NOMO-1 (cell line): ENCODE results near the gene LAMB1.
"Not testable (repeated sequence)": the region's sequence is repeated elsewhere in the genome, so short reads cannot be mapped to it uniquely, and the experiment has no call there.

Source experiments
- DNase-seq, 2 experiments: peaks; one replicate each; lab custom pipeline; 2025; ENCODE audit not compliant: unreplicated experiment in 2 of 2; lab: John Stamatoyannopoulos, UW

LAMB1 gene

DNA sequence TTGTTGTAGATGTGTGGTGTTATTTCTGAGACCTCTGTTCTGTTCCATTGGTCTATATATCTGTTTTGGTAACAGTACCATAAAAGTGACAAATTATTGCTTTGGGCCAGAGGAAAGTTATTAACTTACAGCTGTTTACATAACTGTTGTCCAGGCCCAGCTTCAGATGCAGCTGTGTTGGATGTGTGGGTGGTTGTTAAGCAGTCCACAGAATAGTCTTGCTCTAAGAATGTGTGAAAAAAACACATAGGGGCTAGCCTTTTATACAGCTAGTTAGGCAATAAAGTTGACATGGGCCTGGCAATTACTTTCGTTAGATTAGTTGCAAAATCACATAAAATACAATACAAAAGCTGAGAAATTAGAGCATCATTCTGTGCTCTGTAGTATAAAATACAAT lies 80.1 kb downstream of the LAMB1 start:
- DNase-seq, result no peak

DNA sequence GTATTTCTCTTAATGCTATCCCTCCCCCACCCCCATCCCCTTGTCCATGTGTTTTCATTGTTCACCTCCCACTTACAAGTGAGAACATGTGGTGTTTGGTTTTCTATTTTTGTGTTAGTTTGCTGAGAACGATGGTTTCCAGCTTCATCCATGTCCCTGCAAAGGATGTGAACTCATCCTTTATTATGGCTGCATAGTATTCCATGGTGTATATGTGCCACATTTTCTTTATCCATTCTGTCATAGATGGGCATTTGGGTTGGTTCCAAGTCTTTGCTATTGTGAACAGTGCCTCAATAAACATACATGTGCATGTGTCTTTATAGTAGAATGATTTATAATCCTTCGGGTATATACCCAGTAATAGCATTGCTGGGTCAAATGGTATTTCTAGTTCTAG lies 81.1 kb downstream of the LAMB1 start:
- not testable (repeated sequence) for DNase-seq

DNA sequence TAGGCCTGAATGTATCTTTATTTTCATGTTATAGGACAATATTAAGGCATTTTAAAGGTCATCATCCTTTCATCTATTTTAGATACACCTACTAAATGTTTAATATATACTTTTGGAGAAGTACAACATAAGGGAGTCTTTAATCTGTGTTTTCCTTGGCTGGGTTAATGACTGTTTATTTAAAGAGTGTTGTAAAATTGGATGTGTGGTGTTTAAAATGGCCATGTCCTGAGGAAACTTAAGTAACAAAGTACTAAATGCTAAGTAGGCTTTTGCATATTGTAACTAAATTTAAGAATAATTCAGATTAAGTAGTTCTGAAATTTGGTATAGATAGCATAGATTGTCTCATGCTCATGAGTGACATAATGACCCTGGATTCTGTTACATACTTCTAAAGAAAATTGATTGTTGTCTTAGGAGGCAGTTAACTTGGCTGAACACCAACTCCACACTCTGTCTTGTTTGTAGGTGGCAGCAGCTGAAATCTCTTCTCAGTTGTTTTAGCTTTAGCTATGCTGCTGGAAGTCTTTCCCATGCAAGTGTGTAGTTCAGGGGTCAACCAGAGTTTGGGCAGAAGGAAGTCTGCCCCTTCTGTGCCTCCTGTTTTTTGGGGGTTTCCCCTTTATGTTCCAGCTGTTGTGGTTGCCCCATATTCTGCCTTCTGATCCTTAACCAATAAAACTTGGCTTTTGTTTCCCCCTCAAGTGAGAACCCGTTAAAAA lies 82.8 kb downstream of the LAMB1 start:
- DNase-seq, result no peak

DNA sequence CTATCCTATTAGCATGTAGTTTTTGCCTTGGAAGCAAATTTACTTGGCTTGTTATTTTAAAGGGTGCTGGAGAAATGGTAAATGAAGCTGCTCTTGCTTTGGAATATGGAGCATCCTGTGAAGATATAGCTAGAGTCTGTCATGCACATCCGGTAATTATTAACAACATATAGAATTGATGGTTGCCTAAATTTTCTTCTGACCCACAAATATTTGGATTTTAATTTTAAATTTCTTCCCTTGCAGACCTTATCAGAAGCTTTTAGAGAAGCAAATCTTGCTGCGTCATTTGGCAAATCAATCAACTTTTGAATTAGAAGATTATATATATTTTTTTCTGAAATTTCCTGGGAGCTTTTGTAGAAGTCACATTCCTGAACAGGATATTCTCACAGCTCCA lies 84.0 kb downstream of the LAMB1 start:
- no peak for DNase-seq

DNA sequence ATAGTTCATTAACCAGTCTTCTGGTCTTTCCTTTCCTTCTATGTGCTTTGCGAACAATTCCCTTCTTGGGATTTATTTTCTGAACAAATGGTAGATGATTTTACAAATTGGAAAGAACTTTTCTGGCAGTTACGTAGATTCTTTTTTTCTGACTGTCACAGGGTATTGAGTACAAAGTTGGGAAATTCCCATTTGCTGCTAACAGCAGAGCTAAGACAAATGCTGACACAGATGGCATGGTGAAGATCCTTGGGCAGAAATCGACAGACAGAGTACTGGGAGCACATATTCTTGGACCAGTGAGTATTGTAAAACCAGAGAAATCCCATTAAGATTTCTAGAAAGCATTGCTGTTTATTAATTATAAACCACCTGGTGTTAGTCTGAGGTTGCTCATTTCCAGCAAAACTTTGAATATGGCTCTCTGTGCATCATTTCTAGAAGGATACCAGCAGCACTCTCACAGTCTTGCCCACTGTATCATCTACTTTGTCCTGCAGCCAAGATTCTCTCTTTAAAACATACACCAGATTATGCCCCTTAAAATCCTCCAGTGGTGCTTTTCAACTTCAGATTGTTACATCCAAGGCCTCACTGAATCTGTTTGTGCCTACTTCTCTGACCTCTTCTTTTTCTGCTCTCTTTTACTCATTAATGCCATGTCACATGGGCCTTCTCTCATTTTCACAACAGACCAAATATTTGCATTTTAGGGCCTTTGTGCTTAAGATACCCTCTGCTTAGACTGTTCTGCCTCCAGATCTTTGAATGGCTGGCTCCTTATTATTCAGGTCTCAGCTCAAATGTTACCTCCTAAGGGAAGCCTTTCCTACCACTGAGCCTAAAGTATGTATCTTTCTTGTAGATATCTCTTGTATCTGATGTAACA lies 85.0 kb downstream of the LAMB1 start:
- DNase-seq, result no peak

DNA sequence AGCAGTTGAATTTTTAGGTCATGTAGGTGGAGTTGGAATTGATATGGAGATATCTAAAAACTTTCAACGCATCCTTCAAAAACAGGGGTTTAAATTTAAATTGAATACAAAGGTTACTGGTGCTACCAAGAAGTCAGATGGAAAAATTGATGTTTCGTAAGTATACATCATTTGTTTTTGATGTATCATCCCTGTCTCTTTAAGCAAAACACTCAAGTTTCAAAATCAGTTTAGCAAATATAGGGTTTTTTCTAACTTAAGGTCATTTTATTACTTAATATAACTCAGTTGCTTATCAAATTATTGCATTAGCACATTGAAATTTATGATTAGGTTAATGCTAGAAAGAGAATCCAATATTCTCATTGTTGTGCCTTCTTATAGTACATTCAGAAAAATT lies 87.4 kb downstream of the LAMB1 start:
- no peak for DNase-seq

DNA sequence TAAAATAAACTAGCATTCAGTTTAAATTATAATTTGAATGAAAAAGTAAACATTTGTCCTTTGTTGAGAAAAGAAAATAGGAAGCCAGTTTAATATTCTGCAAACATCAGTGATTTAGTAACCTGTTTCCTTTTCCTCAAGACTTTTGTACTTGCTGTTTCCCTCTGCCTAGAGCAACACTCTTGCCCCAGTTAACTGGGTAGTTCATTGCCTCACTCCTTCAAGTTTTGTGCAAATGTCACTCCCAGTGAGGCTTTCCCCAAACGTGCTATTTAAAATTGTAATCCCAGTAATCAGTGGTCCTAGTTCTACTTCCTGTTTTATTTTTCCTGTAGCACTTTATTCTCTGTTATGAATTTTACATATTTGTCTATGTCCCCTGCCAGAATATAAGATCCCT lies 88.1 kb downstream of the LAMB1 start:
- no peak for DNase-seq

DNA sequence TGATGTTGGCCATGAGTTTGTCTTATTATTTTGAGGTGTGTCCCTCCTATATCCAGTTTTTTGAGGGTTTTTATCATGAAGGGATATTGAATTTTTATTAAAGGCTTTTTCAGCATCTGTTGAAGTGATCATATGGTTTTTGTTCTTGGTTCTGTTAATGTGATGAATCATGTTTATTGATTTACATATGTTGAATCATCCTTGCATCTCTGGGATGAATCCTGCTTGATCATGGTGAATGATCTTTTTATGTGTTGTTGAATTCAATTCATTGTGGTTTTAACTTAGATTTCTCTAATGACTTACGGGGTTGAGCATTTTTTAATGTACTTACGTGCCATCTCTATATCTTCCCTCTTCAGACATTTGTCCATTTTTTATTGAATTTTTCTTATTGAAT lies 89.1 kb downstream of the LAMB1 start:
- no peak for DNase-seq

DNA sequence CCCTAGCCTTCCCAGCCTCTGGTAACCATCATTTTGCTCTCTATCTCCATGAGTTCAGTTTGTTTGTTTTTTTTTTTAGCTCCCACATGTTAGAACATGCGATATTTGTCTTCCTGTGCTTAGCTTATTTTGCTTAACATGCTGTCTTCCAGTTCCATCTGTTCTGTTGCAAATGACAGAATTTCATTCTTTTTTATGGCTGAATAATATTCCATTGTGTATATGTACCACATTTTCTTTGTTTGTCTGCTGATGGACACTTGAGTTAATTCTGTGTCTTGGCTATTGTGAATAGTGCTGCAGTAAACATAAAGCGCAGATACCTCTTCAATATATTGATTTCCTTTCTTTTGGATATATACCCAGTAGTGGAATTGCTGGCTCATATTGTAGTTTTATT lies 91.0 kb downstream of the LAMB1 start:
- no peak for DNase-seq

DNA sequence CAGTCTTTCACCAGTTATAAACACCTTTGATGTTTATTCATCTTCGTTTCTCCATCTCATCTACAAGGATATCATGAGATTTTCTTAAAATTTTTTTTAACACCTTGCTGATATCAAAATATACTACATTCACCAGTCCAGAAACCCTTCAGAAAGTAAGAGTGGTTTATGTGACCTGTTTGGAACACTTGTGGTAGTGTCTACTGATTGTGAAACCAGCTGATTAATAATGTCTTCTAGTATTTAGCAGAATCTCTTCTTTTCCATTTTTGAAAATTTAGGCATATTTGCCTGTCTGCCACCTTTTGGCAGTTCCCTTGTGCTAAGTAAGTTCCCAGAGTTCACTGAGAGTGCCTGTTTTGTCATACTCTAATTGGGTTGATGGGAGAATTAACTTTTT lies 93.5 kb downstream of the LAMB1 start:
- DNase-seq, result no peak

DNA sequence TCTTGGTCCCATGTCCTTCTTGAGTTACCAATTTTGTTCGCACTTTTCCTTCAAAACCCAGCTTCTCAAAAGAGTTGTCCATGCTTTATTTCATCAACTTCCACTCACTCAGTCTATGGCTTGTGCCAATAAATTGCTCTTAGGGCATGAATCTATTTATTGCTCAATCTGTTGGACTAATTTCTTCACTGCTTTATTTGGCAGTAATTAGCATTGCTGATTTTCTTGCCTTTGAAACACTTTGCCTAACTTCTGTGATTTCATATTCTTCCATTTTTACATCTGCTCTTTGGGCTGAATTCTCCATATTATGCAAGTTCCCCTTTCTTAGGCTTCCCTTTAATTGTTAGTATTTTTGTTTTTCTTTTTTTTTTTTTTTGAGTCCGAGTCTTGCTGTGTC lies 95.2 kb downstream of the LAMB1 start:
- DNase-seq, result peak; percentile 29 to 43

DNA sequence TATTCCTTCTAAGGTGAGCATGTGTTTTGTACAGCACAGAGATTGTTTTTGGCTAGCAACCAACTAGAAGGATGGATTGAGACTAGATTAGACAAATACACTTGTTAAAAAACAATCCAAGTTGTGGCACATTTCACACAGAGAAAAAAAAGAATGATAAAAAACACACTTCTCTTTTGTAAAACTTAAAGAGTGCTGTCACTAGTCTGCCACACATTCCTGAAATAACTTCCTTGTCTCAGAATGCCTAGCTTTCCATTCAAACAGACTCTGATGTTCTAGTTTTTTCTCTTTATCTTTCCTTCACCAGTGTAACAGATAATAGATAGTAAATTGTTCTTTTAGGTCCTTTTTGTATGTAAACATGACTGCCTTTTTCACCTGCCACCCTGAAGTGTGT lies 100.6 kb downstream of the LAMB1 start:
- DNase-seq, result no peak

DNA sequence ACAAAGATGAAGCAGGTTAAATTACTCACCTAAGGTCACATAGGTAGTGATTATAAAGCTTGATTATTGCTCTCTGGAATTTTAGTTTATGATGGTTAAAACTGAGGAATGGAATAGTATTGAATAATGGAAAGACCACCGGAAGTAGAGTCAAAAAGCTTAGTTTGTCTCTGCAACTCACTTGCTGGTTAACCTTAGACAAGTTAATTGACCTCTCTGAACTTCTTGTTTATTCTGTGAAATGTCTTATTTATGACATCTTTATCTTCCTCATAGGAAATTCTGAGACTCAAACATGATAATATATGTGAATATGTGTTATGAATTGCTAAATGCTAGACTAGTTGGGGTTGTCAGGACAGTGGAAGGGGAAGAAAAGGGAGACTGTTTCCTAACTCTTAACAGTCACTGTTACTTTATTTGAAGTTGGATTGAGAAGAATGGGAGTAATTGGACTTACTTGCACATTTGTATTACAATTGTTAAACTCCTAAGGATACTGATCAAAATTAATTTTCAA lies 102.4 kb downstream of the LAMB1 start:
- DNase-seq, result no peak

DNA sequence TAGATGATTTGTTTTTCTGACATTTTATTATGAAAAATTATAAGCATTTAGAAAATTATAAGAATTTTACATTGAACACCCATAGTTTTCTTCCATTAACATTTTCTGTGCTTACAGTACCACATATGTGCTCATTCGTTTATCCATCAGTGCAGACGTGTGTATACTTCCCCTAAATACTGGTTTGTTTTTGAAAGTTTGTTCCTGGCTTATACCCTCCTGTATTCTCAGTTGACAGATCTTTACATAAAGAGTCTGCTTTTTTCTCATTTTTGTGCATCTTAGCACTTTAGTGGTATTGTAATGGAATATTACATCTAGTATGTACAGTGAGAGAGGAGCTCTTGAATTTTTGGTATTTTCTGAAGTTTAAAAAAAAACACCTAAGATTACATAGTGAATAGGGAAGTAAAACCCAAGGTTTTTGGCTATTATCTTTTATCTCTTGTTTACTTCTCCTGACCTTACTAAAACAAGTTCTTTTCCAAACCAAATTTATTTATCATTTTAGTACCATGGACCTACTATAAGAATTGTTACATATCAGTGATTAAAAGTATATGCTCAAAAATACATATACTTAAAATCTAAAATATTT lies 103.9 kb downstream of the LAMB1 start:
- DNase-seq, result no peak

DNA sequence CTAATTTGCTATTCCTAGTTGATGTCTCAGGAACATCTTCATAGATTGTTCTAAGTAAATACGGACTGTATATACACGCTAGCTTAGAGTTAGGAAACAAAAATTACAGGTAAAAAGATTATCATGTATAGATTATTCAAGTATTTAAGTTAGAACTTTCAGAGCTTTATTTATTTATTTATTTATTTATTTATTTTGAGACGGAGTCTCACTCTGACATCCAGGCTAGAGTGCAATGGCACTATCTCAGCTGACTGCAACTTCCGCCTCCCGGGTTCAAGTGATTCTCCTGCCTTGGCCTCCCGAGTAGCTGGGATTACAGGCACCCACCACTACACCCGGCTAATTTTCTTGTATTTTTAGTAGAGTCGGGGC lies 110.6 kb downstream of the LAMB1 start:
- DNase-seq, result not testable (repeated sequence)

DNA sequence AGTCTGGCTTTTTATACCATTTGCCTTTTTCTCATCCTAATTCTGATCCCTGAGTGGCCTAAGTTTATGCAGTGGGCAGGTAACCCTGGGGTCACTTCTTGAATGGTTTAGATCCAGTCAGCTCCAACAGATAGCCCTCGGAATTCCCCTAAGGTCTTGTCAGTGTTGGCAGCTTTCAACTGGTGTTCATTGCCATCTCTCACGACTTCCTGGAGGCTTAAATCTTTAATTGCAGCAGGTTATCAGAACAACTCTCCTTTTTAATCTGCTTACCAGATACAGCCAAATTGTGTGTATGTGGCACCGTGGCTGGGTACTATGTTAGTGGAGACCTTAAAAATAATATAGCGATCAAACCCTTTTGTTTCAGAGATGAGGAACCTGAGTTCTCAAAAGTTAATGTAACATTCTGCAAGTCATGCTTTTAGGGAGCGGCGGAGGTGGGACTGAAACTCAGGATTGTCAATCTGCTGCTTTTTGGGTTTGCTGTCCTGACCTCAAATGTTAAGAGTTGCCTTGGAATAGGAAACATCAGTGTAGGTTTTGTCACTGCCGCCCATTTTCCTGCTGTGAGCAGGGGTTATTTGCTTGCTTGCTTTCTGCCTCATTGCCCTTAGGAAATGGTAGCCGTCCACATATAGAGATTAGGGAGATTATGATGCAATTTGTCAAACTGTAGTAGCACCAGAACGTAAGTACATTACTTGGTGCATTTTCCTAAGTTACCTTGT lies 111.2 kb downstream of the LAMB1 start:
- no peak for DNase-seq

DNA sequence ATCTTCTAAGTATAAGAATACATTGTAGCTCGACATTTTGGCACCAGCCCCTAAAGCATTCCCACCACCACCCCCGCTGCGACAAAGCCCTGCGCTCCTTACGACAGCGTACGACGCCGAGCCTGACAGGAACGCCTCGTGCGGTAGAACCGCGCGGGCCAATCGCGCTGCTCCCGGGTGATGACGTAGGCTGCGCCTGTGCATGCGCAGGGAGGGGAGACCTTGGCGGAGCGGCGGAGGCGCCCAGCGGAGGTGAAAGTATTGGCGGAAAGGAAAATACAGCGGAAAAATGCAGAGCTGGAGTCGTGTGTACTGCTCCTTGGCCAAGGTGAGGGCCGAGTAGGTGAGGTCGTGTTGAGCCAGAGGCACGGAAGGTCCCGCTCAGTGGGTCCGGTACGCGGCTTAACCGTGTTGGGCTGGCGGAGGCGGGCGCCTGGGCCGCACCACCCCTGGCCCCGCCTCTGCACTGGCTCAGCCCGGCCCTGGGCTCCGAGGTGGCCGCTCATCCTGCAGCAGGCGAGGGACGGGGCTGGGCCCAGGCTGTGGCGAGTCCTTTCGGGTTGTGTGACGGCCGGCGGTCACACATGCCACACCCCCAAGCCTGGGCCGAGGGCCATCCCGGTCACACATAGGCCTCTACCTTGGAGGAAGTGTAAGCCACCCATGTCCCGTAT lies 111.9 kb downstream of the LAMB1 start, which contains the start of gene DLD:
TSS of gene DLD (plus strand) at position 222 of the 674 bp plus-strand sequence. CDS start at position 290, 68 bp downstream.
- DNase-seq, result peak; percentile 79 to 82

DNA sequence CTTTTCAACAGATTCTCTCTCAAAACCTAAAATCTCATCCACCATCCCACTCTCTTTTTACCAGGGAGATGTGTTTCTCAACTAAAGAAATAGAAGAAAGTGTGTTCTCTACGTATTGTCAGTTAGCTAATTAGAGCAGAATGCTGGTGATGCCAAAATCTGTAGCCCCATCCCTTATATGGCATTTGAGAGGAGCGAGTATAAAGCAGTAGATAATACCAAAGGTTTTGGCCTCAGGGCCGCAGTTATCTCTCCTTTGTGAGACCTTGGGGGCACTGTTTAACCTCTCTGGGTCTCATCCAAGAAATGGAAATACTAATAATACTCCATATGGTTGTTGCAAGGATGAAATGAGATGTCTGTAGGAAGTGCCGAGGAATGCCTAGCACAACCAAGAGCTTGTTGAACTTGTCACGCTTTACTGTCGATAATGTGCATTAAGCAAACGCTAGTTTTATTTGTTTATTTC lies 112.4 kb downstream of the LAMB1 start:
- no peak for DNase-seq

DNA sequence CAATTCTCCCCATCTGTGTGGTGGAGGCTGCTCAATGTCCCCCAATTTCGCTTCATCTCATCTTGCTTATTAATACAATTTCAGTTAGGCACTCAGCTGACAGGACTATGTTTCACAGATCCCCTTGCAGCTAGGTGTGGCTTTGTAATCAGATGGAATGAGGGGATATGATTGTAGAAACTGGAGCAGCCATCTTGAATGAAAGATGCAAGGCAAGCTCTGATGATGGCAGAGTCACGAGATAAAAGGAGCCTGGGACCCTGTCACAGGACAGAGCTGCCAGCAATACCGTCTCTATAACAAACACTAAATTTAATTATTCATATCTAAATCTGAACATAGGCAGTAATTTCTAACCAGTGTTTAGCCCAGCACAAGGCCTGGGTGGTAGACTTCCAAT lies 113.0 kb downstream of the LAMB1 start:
- no peak for DNase-seq

DNA sequence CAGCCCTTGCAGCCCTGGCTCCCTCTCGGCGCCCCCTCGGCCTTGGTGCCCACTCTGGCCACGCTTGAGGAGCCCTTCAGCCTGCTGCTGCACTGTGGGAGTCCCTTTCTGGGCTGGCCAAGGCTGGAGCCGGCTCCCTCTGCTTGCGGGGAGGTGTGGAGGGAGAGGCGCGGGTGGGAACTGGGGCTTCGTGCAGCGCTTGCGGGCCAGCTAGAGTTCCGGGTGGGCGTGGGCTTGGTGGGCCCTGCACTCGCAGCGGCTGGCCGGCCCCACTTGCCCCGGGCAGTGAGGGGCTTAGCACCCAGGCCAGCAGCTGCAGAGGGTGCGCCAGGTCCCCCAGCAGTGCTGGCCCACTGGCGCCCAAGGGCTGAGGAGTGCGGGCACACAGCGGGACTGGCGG lies 115.1 kb downstream of the LAMB1 start:
- DNase-seq, result not testable (repeated sequence)
